ENCODE data around the gene KLHDC8A.
"Not testable (repeated sequence)": the region's sequence is repeated elsewhere in the genome, so short reads cannot be mapped to it uniquely, and the experiment has no call there.

Gene KLHDC8A

GRCh38 chr1:205318231-205318991, 38.3 kb downstream of the KLHDC8A start:
- no peak for DNase-seq

- peak; percentile 56 for DNase-seq
Observed at GRCh38 chr1:205317311-205317917, 39.3 kb downstream of the KLHDC8A start.

GRCh38 chr1:205316161-205316566, 40.6 kb downstream of the KLHDC8A start:
- DNase-seq = no peak

- DNase-seq = no peak
Observed at GRCh38 chr1:205315008-205315618, 41.6 kb downstream of the KLHDC8A start.

- peak; percentile 53 for DNase-seq
Observed at GRCh38 chr1:205313563-205314308, 43.0 kb downstream of the KLHDC8A start.

DNA sequence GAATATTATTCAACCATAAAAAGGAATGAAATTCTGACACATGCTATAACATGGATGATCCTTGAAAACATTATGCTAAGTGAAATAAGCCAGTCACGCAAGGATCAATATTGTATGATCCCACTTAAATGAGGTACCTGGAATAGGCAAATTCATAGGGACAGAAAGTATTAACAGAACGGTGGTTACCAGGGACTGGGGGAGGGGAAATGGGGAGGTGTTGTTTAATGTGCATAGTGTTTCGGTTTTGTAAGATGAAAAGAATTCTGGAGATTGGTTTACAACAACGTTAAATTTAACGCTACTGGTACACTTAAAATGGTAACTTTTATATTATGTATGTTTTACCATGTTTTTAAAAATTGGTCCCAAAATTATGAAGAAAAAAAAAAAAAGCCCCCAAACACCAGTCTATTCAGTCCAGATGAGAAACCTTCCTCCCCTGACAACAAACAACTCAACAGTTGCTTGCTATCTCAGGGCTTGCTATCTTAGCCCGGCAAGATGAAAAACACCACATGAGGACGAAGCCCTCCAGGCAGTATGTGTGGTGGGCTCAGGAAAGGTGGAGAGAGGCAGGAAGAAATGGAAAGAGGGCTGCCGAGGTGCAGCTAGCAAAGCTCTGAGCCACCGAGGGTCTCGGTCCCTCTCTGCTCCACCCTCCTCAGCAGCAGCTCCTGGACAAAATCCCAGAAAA, 43.7 kb downstream of the KLHDC8A start:
- peak; percentile 39 for DNase-seq

DNA sequence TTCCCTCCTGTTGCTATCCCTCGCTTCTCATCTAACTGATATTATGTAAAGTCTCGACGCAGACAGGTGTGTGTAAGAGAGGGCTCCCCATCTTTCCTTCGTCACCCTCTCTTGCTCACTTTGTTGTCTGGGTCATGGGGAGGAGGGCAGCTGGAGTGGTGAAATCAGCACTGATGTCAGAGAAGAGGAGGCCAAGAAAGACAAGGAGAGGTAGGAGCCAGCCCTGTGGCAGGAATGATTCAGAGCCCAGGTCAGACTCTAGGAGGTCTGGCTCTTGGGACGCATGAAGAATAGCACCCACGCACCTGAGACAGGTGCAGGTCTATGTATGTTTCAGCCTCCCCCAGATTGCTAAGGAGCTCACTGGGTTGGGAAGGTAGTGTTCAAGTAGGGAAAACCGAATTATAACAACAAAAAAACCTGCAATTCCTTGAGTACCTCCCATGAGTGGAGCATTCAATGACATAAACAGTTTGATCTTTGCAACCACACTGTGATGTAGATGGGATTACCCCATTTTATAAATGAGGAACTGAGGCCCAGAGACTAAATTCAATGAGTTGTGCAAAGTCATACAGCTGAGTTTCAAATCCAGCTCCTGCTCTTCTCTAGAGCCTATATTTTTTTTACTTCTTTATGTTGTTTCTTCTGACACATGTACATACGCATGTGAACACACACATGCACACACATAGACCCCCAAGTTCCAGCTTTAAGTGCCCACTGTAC, 45.6 kb downstream of the KLHDC8A start:
- DNase-seq = no peak

DNA sequence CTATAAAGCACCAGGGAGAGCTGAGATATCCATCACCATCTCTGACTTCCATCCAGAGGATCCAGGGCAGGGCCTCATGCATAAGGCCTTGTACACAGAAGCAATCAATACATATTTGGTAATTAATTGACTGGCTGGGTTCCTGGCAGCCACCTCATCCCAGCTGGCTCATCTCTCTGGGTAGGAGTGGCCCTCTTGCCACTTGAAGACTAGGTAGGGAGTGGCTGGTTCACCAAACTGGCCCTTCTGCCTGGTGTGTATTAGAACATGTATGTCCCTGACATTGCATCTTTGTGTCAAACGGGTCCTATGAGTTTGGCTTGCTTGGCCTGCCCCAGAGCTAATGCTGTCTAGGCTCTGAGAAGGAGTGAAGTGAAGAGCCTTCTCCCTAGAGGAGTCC, 47.0 kb downstream of the KLHDC8A start:
- no peak for DNase-seq

- no peak for DNase-seq
Observed at GRCh38 chr1:205306929-205307566, 49.7 kb downstream of the KLHDC8A start.

DNA sequence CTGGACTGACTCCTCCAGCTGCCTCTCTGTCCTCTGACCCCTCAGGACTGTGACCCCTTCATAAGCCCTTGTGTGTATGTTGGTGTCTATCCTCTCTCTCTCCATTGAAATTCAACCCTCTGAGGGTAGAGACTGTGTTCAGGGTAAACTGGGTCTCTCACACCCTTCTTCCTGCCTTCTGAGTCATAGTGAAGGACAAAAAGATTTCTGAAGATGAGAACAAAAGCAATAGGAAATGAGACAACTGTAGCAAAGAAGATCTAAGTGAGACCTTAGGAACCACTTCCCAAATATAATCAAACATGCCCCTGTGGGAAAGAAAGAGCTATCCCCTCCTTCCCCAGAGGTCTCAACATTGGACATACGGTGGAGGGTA, 52.0 kb downstream of the KLHDC8A start:
- no peak for DNase-seq

- no peak for DNase-seq
Observed at GRCh38 chr1:205304046-205304694, 52.6 kb downstream of the KLHDC8A start.

DNA sequence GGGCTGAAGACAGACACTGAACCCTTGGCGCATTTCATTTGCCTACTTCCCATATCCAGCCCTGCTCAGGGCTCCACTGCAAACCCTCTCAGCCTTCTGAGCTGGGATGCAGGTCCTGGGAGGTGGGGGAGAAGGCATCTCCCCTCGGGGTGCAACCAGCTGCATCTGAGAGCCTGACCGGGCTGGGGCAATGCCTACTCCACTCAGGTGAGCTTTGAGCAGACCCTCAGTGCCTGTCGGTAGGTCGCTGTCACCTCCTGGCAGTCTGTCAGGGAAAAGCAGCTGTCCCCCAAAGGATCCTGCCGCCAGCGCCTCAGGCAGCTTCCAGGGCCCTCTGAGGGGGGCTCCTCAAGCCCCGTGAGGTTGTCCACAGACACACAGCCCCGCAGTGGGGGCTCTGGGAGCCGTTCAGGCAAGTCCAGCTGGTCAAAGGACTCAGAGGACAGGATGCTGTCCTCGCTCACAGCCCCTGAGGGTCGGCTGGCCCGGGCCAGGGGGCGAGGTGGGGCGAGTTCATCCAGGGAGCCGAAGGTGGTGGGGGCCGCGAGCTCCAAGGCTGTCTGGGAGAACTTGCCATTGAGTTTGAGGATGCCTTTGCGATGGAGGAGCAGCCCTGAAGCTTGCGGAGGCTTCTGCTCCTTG, 53.4 kb downstream of the KLHDC8A start:
- DNase-seq = no peak

- DNase-seq = no peak
Observed at GRCh38 chr1:205301842-205302588, 54.7 kb downstream of the KLHDC8A start.

GRCh38 chr1:205301205-205301821, 55.4 kb downstream of the KLHDC8A start:
- DNase-seq = no peak

GRCh38 chr1:205300149-205300548, 56.6 kb downstream of the KLHDC8A start:
- DNase-seq = peak; percentile 46

- DNase-seq = no peak
Observed at GRCh38 chr1:205298191-205298994, 58.3 kb downstream of the KLHDC8A start.

- DNase-seq = not testable (repeated sequence)
Observed at GRCh38 chr1:205297546-205298177, 59.1 kb downstream of the KLHDC8A start.

DNA sequence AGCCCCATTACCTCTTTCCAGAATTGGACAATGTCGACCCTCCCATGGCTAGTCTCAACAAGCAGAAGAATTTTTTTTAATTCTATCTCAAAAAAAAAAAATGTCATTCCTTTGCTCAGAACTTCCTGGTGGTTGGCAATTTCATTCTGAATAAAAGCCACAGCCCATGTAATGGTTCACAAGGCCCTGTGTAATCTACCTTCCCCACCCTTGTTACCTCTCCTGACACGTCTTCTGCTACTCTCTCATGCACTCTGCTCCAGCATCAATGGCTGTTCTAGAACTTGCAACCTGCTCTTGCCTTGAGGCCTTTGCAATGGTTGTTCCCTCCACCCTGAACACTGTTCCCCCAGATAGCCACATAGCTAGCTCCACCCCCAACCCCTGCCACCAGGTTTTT, 60.6 kb downstream of the KLHDC8A start:
- no peak for DNase-seq
